Measurements from ENCODE around the gene RHD.
"Not testable (repeated sequence)": the region's sequence is repeated elsewhere in the genome, so short reads cannot be mapped to it uniquely, and the experiment has no call there.

Gene RHD

DNA sequence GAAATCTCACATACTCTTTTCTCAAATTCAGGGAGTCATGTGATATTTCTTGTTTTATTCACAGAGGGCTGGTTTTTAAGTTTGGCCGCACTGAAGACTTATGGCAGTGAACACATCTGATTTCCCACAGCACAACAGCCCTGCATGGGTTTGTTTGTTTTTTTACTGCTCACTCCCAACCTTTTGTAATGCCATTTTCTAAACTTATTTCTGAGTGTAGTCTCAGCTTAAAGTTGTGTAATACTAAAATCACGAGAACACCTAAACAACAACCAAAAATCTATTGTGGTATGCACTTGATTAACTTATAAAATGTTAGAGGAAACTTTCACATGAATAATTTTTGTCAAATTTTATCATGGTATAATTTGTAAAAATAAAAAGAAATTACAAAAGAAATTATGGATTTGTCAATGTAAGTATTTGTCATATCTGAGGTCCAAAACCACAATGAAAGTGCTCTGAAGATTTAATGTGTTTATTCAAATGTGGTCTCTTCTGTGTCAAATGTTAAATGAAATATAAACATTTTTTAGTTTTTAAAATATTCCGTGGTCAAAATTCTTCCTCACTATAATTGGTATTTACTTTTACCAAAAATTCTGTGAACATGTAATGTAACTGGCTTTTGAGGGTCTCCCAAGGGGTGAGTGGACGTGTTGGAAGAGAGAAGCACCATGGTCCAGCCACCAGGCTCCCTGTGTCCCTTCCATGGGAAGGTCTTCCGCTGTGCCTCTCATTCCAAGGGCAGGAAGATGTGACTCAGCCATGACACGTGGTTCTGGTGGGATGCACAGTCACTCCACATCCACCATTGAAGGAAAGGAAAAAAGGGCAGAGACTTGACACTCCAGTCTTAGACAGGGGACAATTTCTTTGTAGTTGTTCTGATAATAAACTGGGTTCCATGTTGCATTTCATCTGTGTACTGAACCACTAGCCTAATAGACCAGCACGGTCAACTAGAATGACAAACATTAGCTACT is 88.6 kb downstream of the RHD start:
- Histone ChIP-seq H3K27ac (ENCODE audit: low read depth, low read length) (no peak overlapping the region), H3K9ac (ENCODE audit: low read length) (no peak overlapping the region), H3K27me3 (ENCODE audit: control insufficient read depth, insufficient read depth, low read length) (no peaks in the 10 kb centered on the region), H3K9me3 (ENCODE audit: control insufficient read depth, insufficient read depth, low read depth, low read length) (no peaks in the 10 kb centered on the region), H3K4me3 (ENCODE audit: low read depth, low read length) (no peak overlapping the region), H3K4me1 (ENCODE audit: control insufficient read depth, insufficient read depth, low read length) (no peaks in the 10 kb centered on the region), H3K36me3 (ENCODE audit: control insufficient read depth, insufficient read depth, low read length) (peaks cover 52% of the 10 kb centered on the region)

DNA sequence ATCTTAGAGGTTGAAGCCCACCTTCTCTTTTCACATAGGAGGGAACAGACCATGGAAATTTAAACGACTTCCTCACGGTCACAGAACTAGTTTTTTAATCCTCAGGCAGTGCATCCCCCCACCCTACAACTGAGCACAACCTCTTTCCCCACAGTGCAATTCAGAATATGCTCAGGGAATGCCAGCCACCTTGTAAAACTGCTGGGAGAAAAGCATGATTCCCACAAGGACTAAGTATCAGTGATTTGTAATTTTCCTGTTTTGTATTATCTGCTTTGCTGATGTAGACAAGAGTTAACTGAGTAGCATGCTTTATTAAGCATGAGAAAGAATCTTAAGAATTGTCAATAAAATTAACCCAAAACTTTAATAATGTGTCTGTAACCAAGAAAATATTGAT is 89.6 kb downstream of the RHD start:
- Histone ChIP-seq H3K4me1 (ENCODE audit: control insufficient read depth, insufficient read depth, low read length) (no peaks in the 10 kb centered on the region), H3K4me3 (ENCODE audit: low read depth, low read length) (no peak overlapping the region), H3K36me3 (ENCODE audit: control insufficient read depth, insufficient read depth, low read length) (peaks cover 43% of the 10 kb centered on the region), H3K27me3 (ENCODE audit: control insufficient read depth, insufficient read depth, low read length) (no peaks in the 10 kb centered on the region), H3K27ac (ENCODE audit: low read depth, low read length) (no peak overlapping the region), H3K9ac (ENCODE audit: low read length) (no peak overlapping the region), H3K9me3 (ENCODE audit: control insufficient read depth, insufficient read depth, low read depth, low read length) (no peaks in the 10 kb centered on the region)

DNA sequence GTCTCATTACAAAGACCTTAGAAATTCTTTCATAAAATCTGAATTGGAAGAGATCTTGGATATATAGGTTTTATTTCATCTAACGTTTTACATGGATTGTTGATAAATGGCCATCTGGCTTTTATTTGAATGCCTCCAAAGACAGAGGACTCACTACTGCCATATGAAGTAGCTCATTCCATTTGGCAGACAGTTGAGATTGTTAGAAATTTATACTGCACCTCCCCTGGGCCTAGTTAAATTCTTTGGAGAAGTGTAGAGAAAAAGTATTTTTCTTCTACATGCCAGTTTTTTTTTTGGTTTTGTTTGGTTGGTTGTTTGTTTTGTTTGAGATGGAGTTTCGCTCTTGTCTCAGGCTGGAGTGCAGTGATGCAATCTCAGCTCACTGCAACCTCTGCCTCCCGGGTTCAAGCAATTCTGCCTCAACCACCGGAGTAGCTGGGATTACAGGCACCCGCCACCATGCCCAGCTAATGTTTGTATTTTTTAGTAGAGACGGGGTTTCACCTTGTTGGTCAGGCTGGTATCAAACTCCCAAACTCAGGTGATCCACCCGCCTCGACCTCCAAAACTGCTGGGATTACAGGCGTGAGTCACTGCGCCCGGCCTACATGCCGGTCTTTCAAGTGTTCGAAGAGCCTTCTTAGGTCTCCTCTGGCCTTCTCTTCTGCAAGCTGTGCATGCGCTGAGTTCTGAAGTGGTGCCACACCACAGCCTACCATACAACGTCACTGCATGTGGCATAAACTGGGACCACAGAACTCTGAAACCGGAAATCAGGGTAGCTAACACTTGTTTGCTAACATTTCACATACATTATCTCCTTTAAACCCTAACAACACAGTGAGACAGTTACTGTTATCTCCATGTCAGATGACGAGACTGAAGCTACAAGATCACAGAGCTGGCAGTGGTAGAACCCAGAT is 90.6 kb downstream of the RHD start:
- H3K9ac ChIP-seq (ENCODE audit: low read length); H3K4me1 ChIP-seq (ENCODE audit: control insufficient read depth, insufficient read depth, low read length); H3K9me3 ChIP-seq (ENCODE audit: control insufficient read depth, insufficient read depth, low read depth, low read length); H3K27ac ChIP-seq (ENCODE audit: low read depth, low read length); H3K27me3 ChIP-seq (ENCODE audit: control insufficient read depth, insufficient read depth, low read length); H3K4me3 ChIP-seq (ENCODE audit: low read depth, low read length): not testable (repeated sequence)
- peaks cover 37% of the 10 kb centered on the region for H3K36me3 ChIP-seq (ENCODE audit: control insufficient read depth, insufficient read depth, low read length)

DNA sequence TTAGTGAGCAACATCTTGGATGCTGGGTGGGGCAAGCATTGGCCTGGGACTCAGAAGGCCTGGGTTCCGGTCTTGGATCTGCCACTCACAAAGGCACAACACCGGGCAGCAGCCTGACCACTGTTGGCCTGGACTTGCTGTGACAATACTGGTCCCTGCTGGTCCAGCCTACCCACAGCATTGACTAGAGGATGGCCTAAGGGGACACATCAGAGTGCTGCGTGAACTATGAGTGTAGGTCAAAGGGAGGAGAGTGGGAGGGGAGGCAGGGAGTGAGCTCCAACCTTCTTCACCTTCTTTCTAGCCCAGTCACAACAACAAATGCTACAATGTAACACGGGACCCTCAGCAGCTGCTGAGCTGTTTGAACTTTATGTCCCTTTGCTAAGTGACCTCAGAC is 96.9 kb downstream of the RHD start:
- Histone ChIP-seq H3K4me1 (ENCODE audit: control insufficient read depth, insufficient read depth, low read length) (peaks cover 5% of the 10 kb centered on the region; the same call in 1 of the 2 replicates), H3K9me3 (ENCODE audit: control insufficient read depth, insufficient read depth, low read depth, low read length) (no peaks in the 10 kb centered on the region), H3K27me3 (ENCODE audit: control insufficient read depth, insufficient read depth, low read length) (no peaks in the 10 kb centered on the region), H3K9ac (ENCODE audit: low read length) (no peak overlapping the region), H3K36me3 (ENCODE audit: control insufficient read depth, insufficient read depth, low read length) (no peaks in the 10 kb centered on the region), H3K4me3 (ENCODE audit: low read depth, low read length) (no peak overlapping the region), H3K27ac (ENCODE audit: low read depth, low read length) (no peak overlapping the region)

- H3K9ac ChIP-seq (ENCODE audit: low read length); H3K27ac ChIP-seq (ENCODE audit: low read depth, low read length); H3K36me3 ChIP-seq (ENCODE audit: control insufficient read depth, insufficient read depth, low read length); H3K4me1 ChIP-seq (ENCODE audit: control insufficient read depth, insufficient read depth, low read length); H3K4me3 ChIP-seq (ENCODE audit: low read depth, low read length); H3K9me3 ChIP-seq (ENCODE audit: control insufficient read depth, insufficient read depth, low read depth, low read length); H3K27me3 ChIP-seq (ENCODE audit: control insufficient read depth, insufficient read depth, low read length): not testable (repeated sequence)
Observed at GRCh38 chr1:25369691-25370271, 97.5 kb downstream of the RHD start.

DNA sequence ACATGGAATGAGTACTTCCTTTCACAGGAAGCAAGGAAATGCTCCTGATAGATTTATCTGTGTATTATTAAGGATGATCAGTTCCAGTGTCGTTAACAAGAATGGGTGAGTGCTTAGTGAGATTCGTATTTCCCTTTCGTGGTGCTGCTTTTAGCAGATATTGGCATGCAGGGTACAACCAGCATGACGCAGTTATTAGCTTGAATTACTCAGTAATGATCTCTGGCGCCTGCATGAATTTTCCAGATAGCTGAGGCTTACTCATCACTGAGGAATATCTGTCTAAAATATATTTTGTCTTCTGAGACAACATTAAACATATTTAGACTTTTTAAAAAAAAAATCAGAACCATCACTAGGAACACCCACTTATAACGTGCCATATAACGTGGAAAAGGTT is 99.4 kb downstream of the RHD start:
- H3K27me3 ChIP-seq (ENCODE audit: control insufficient read depth, insufficient read depth, low read length); H3K9me3 ChIP-seq (ENCODE audit: control insufficient read depth, insufficient read depth, low read depth, low read length); H3K4me3 ChIP-seq (ENCODE audit: low read depth, low read length); H3K9ac ChIP-seq (ENCODE audit: low read length); H3K36me3 ChIP-seq (ENCODE audit: control insufficient read depth, insufficient read depth, low read length); H3K4me1 ChIP-seq (ENCODE audit: control insufficient read depth, insufficient read depth, low read length); H3K27ac ChIP-seq (ENCODE audit: low read depth, low read length): not testable (repeated sequence)

GRCh38 chr1:25378367-25378766 is 106.1 kb downstream of the RHD start:
- H3K27me3 ChIP-seq (ENCODE audit: control insufficient read depth, insufficient read depth, low read length); H3K9me3 ChIP-seq (ENCODE audit: control insufficient read depth, insufficient read depth, low read depth, low read length); H3K4me1 ChIP-seq (ENCODE audit: control insufficient read depth, insufficient read depth, low read length): not testable (repeated sequence)

More at GRCh38 chr1:25378367-25378766, 106.1 kb downstream of the RHD start:
- not testable (repeated sequence) for H3K27ac ChIP-seq (ENCODE audit: low read depth, low read length); H3K9ac ChIP-seq (ENCODE audit: low read length); H3K36me3 ChIP-seq (ENCODE audit: control insufficient read depth, insufficient read depth, low read length); H3K4me3 ChIP-seq (ENCODE audit: low read depth, low read length)
